GM06990 (cell line): ENCODE results near the gene IFITM1.

ENCODE experiments used
- DNase-seq: peaks from one replicate; pipeline ENCODE4 v3.0.0-alpha.2; 2011; ENCODE audit not compliant: insufficient read length; ENCODE audit errors: extremely low read depth
- H3K27me3 ChIP-seq: replicated peaks from 2 replicates; pipeline ENCODE4 v1.6.0; 2011; ENCODE audit warnings: low read length; ENCODE audit not compliant: control insufficient read depth, insufficient read depth
- H3K36me3 ChIP-seq: 2 replicates; pipeline ENCODE4 v1.5.1; 2011; ENCODE audit warnings: low read length; ENCODE audit not compliant: control insufficient read depth, insufficient read depth
- H3K4me3 ChIP-seq: replicated peaks from 2 replicates; pipeline ENCODE4 v1.5.1; 2011; ENCODE audit warnings: low read depth, mild to moderate bottlenecking, control low read depth, low read length
- TF ChIP-seq, protein P1 (sequence below): IDR thresholded peaks from 2 replicates; pipeline ENCODE4 v1.5.1; 2011; ENCODE audit warnings: low read length, control low read depth, mild to moderate bottlenecking, inconsistent platforms; ENCODE audit not compliant: insufficient read depth, poor library complexity, severe bottlenecking

The IFITM1 gene

DNA sequence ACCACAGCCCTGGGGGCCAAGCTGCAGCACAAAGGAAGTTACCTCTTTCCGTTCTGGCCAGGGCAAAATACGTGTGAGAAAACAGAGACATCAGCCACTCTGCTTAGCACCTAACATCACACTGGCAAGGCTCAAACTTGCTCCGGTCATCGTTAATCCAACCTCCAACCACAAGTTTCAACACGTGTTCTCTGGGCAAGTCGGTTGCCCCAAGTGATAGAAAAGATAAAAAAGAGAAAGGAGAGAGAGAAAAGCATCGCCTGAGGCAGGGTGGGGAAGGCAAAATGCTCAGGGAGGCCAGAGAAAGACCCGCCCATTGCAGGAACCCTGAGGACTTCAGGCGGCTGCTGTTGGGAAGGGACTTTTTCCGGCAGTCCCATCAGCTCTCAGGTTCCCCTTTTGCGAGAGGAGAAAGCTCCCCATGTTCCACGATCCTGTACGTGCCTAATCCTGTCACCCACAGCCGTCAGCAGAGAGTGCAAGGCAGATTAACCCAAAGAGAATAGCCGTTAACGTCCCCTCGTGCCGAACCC is 36.9 kb downstream of the IFITM1 start:
- Histone ChIP-seq H3K4me3 (no peak overlapping the region), H3K27me3 (no peaks in the 10 kb centered on the region), H3K36me3 (no peaks in the 10 kb centered on the region)
- DNase-seq, result peak; percentile 50
- TF ChIP-seq, protein P1, sequence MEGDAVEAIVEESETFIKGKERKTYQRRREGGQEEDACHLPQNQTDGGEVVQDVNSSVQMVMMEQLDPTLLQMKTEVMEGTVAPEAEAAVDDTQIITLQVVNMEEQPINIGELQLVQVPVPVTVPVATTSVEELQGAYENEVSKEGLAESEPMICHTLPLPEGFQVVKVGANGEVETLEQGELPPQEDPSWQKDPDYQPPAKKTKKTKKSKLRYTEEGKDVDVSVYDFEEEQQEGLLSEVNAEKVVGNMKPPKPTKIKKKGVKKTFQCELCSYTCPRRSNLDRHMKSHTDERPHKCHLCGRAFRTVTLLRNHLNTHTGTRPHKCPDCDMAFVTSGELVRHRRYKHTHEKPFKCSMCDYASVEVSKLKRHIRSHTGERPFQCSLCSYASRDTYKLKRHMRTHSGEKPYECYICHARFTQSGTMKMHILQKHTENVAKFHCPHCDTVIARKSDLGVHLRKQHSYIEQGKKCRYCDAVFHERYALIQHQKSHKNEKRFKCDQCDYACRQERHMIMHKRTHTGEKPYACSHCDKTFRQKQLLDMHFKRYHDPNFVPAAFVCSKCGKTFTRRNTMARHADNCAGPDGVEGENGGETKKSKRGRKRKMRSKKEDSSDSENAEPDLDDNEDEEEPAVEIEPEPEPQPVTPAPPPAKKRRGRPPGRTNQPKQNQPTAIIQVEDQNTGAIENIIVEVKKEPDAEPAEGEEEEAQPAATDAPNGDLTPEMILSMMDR, result no peak

DNA sequence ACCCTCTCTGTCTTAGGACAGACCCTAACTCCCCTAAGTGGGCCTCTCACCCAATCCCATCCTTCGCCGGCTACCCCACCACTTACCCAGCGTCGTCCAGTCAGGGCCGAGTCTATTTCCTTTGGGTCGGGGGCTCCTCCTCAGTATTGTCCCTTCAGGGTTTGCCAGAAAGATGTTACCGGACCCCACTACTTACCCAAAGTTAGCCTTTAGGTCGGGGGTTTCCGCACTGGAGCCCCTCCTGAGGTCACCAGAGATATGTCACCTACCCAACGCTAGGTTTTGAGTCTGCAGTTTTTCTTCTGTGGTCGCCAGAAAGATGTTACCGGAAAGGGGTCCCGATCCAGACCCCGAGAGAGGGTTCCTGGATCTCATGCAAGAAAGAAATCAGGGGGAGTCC is 37.6 kb downstream of the IFITM1 start:
- Histone ChIP-seq H3K36me3 (no peaks in the 10 kb centered on the region), H3K4me3 (no peak overlapping the region), H3K27me3 (no peaks in the 10 kb centered on the region)
- no peak for DNase-seq
- TF ChIP-seq, protein P1, result no peak

DNA sequence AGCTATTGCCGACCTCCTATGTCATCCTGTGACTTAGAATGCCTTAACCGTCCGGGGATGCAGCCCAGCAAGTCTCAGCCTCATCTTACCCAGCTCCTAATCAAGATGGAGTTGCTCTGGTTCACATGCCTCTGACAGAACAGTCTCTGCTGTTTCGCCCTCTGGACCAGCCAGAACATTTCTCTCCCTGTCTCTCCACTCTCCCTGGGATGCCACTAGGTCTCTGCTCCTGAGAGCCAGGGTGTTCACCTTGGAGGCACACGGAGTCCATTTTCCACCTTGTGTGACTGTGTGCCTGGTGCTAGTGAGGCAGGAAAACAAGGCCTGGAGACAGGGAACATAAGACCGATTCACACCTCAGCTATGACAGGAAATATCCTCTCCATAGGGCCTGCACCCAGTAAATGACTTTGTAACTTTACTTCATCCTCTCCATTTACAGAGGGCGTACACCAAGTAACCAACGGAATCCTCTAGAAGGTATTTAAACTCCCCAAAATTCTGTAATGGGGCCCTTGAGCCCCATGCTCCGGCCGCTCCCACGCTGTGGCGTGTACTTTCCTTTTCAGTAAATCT is 38.7 kb downstream of the IFITM1 start:
- no peak overlapping the region for H3K4me3 ChIP-seq
- H3K27me3 ChIP-seq, result no peaks in the 10 kb centered on the region
- H3K36me3 ChIP-seq, result no peaks in the 10 kb centered on the region
- TF ChIP-seq, protein P1, result no peak
- DNase-seq, result no peak

DNA sequence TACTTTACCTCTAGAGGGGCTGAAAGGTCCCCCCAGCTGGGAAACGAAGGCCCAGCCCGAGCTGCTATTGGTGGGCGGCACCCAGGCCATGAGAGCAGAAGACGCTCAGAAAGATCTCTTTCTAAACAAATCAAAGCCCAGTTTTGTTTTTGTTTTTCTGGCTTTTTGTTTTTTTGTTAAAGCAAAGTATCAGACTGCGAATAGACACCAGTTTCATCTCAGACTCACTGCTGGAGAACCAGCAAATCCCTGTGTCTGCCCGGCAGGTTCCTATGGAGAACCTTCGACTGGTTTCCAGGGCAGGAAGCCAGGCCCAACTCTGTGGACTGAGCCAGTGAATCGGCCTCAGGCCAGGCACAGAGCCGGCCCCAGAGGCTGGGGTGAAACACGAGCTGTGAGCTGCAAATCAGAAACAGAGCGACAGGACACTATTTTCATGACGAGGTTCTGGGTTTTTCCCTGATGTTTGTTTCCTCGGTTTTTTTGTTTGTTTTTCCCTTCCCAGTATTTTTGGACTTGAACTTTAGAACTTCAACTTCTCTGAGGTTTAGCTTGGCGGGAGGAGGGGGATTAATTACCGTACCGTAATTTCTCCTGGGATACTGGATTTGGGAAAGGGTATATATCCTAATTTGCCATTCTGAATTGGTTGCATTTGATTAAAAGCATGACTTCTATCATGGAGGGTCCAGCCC is 39.5 kb downstream of the IFITM1 start:
- H3K4me3 ChIP-seq, result no peak overlapping the region

DNA sequence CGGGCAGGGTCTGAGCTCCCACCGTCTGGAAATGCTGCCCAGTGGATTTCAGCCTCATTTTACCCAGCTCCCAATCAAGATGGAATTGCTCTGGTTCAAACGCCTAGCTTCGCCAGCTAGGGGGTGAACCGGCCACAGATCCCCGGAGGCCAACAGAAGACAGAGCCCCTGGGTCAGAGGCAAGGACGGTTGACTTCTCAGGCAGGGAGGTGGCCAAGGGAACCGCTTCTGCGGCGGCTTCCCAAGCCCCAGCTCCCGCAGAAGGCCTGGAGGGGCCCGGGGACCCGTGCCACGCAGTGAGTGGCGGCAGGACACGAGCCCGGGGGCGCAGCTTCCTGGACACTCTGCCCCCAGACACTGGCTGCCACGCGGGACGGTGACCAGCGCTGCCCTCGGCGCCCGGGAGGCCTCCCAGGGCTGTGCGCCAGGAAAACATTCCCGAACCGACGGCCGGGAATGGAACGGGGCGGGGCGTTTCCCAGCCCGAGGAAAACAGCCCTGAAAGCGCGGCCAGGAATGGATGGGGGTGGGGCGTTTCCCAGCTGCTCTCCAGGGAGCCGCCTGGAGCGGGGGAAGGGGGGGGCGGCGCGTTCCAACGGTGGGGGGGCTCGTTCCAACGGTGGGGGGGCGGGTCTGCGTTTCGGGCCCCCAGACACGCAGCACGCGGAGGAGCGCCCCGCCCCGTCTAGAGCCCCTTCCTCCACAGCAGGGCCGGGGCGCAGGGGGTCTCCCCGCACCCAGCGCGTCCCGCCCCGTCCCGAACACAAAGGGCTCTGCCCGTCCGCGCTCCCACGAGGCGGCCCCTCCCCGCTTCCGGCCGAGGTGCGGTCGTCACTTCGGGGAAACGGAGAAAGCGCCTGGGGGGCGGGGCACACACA is 42.0 kb downstream of the IFITM1 start:
- Histone ChIP-seq H3K27me3 (no peaks in the 10 kb centered on the region), H3K4me3 (peak overlapping the region; percentile 59), H3K36me3 (no peaks in the 10 kb centered on the region)
- TF ChIP-seq, protein P1, result no peak
- peak; percentile 92 for DNase-seq

More for the DNA sequence above, 39.5 kb downstream of the IFITM1 start:
- TF ChIP-seq, protein P1, result no peak
- Histone ChIP-seq H3K36me3 (no peaks in the 10 kb centered on the region), H3K27me3 (no peaks in the 10 kb centered on the region)
- no peak for DNase-seq
